CD4-positive, CD25-positive, alpha-beta regulatory T cell (primary cell): ENCODE results near the gene SNX8. TPM values are rescaled to one million over a fixed set of nuclear protein-coding genes. Genes with fewer than 3 reads are reported as not detected.

Experiments used
- ATAC-seq, 2 donors: fragments of 150-1000 bp; cut with Tn5 transposase; one replicate each; pipeline ENCODE4 v1.10.0; 2021; ENCODE audit warnings: low read depth in 2 of 2, moderate number of reproducible peaks in 2 of 2, moderate library complexity in 1 of 2
- DNase-seq, 3 donors: peaks; one replicate each; pipeline versions ENCODE4 v3.0.0 to v3.0.0-alpha.2; 2012 to 2022; ENCODE audit warnings: mixed read lengths in 1 of 3
- H3K27ac ChIP-seq: one replicate; pipeline ENCODE4 v1.7.0; 2013; ENCODE audit warnings: mild to moderate bottlenecking, low read length; ENCODE audit not compliant: insufficient read depth, poor library complexity, severe bottlenecking
- H3K27me3 ChIP-seq: one replicate; pipeline ENCODE4 v1.7.0; 2013; ENCODE audit warnings: low read length; ENCODE audit not compliant: control insufficient read depth, insufficient read depth
- H3K36me3 ChIP-seq: one replicate; pipeline ENCODE4 v1.7.0; 2013; ENCODE audit warnings: mild to moderate bottlenecking, low read length, moderate library complexity; ENCODE audit not compliant: control insufficient read depth, insufficient read depth
- H3K4me1 ChIP-seq: 2 replicates; pipeline ENCODE4 v1.7.0; 2013; ENCODE audit warnings: mild to moderate bottlenecking, low read length; ENCODE audit not compliant: insufficient read depth, control insufficient read depth, poor library complexity, severe bottlenecking
- H3K4me3 ChIP-seq: one replicate; pipeline ENCODE4 v1.7.0; 2013; ENCODE audit warnings: low read depth, mild to moderate bottlenecking, low read length, moderate library complexity
- H3K9me3 ChIP-seq, 2 experiments: 1 replicate in 1 of 2; 2 replicates in 1 of 2; pipeline ENCODE4 v1.7.0; 2013; ENCODE audit warnings: low read length in 2 of 2, mild to moderate bottlenecking in 1 of 2, moderate library complexity in 1 of 2; ENCODE audit not compliant: control insufficient read depth in 2 of 2
- H3K27ac Mint-ChIP-seq, 3 donors: one replicate each; pipeline ENCODE4 v1.8.0; 2020 to 2022; ENCODE audit warnings: mild to moderate bottlenecking in 3 of 3, mixed read lengths in 3 of 3, moderate library complexity in 2 of 3
- H3K27me3 Mint-ChIP-seq: one replicate; pipeline ENCODE4 v1.8.0; 2022; ENCODE audit warnings: mild to moderate bottlenecking, mixed read lengths
- H3K36me3 Mint-ChIP-seq: one replicate; pipeline ENCODE4 v1.8.0; 2020; ENCODE audit warnings: mixed read lengths
- H3K4me1 Mint-ChIP-seq, 4 donors: one replicate each; pipeline ENCODE4 v1.8.0; 2020 to 2022; ENCODE audit warnings: mixed read lengths in 4 of 4, mild to moderate bottlenecking in 1 of 4
- H3K4me3 Mint-ChIP-seq, 4 donors: one replicate each; pipeline ENCODE4 v1.8.0; 2020 to 2022; ENCODE audit warnings: mild to moderate bottlenecking in 4 of 4, mixed read lengths in 4 of 4, moderate library complexity in 3 of 4
- H3K9me3 Mint-ChIP-seq, 7 donors: one replicate each; pipeline ENCODE4 v1.8.0; 2020 to 2022; ENCODE audit warnings: mixed read lengths in 7 of 7, mild to moderate bottlenecking in 3 of 7, moderate library complexity in 2 of 7
- polyA plus RNA-seq, 4 donors: library from polyadenylated mRNA; unstranded; fragments of 300-500 nt; fragmentation: Illumina TruSeq; gene quantifications; one replicate each; pipeline ENCODE4 v1.2.3, GENCODE V29; 2021
- total RNA-seq: library from RNA; stranded (reverse); gene quantifications from one replicate; pipeline ENCODE4 v1.2.3, GENCODE V29; 2022

Gene SNX8
- total and polyA plus RNA-seq, 5 donors from 2014 or later: 5.7 to 14.5 (median 9.5) TPM

DNA sequence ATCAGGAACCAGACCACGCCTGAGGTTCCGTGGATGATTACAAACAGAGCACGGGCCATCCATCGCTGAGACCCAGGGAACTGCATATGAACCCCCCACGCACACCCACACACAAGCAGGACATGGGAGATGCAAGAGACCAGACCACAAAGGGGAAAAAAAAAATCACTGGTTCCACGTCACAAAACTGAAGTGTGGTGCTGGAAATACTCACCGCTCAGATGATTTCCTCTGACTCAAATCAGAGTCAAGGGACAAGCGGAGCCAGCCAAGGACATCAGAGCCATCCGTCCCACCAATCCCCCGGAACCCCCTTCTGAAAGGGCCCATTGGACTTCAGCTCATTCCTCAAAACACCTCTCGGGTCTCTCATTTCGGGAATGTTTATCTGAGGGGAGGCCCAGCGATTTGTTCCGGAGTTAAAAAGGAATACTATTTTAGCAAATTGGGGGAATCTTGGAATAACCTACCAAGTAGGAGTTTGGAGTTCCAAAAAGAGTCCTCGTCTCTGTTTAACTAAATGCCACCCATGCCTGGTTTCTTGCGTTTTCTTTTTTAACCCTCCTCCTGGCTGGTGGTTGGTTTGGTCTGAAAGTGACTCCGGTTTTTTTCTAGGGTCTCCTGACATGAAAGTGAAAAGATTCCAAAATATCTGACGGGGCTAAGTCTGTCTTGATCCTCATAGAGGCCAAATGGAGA lies 15.0 kb downstream of the SNX8 start:
- peaks cover 5 to 15% (median 8%) of the 10 kb centered on the region in 4 donors for H3K4me1 Mint-ChIP-seq
- H3K27me3 Mint-ChIP-seq: no peaks in the 10 kb centered on the region
- ATAC-seq (no peak), DNase-seq (peak in 1 of 3 donors; percentile 21)
- no peaks in the 10 kb centered on the region for H3K9me3 ChIP-seq
- peaks cover 4% of the 10 kb centered on the region for H3K36me3 Mint-ChIP-seq
- no peak overlapping the region for H3K27ac ChIP-seq
- no peaks in the 10 kb centered on the region for H3K9me3 Mint-ChIP-seq
- peak overlapping the region in 2 of 3 donors; percentile 42 to 55 for H3K27ac Mint-ChIP-seq
- no peaks in the 10 kb centered on the region for H3K36me3 ChIP-seq
- H3K4me3 Mint-ChIP-seq: no peak overlapping the region
- H3K4me1 ChIP-seq: peaks cover 4% of the 10 kb centered on the region
- no peaks in the 10 kb centered on the region for H3K27me3 ChIP-seq
- no peak overlapping the region for H3K4me3 ChIP-seq

DNA sequence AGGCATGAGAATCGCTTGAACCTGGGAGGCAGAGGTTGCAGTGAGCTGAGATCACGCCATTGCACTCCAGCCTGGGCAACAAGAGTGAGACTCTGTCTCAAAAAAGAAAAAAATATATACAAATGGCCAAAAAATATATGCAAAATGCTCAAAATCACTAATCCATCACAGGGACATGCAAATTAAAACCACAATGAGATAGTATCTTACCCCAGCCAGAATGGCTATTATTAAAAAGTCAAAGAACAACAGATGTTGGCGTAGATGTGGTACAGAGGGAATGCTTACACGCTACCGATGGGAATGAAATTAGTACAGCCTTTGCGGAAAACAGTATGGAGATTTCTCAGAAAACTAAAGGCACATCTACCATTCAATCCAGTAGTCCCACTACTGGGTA lies 17.4 kb downstream of the SNX8 start:
- Mint-ChIP-seq H3K27ac (no peak overlapping the region), H3K9me3 (no peaks in the 10 kb centered on the region), H3K4me1 (peaks cover 5 to 15% (median 8%) of the 10 kb centered on the region in 4 donors), H3K27me3 (no peaks in the 10 kb centered on the region), H3K4me3 (no peak overlapping the region), H3K36me3 (peaks cover 4% of the 10 kb centered on the region)
- no peak overlapping the region for H3K4me3 ChIP-seq
- no peaks in the 10 kb centered on the region for H3K36me3 ChIP-seq
- H3K9me3 ChIP-seq: no peaks in the 10 kb centered on the region
- no peaks in the 10 kb centered on the region for H3K27me3 ChIP-seq
- peaks cover 4% of the 10 kb centered on the region for H3K4me1 ChIP-seq
- no peak overlapping the region for H3K27ac ChIP-seq
- DNase-seq: no peak
- ATAC-seq: no peak

DNA sequence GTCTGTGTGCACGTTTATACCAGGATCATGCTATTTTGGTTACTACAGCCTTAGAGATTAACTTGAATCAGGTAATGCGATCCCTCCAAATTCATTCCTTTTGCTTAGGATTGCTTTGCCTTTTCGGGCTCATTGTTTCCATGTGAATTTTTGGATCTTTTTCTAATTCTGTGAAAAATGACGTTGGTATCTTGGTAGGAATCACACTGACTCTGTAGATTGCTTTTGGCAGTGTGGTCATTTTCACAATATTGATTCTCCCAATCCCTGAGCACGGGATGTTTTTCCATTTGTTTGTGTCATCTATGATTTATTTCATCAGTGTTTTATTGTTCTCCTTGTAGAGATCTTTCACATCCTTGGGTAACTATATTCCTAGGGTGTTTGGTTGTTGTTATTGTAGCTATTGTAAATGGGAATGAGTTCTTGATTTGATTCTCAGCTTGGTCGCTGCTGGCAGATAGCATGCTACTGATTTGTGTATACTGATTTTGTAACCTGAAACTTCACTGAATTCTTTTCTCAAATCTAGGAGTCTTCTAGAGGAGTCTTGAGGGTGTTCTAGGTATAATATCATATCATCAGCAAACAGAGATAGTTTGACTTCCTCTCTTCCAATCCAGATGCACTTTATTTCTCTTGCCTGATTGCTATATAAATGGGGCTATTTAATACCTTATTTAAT lies 18.2 kb downstream of the SNX8 start:
- peaks cover 4% of the 10 kb centered on the region for H3K36me3 Mint-ChIP-seq
- H3K9me3 ChIP-seq: no peaks in the 10 kb centered on the region
- no peaks in the 10 kb centered on the region for H3K27me3 ChIP-seq
- peaks cover 4% of the 10 kb centered on the region for H3K4me1 ChIP-seq
- H3K9me3 Mint-ChIP-seq: no peaks in the 10 kb centered on the region
- H3K4me1 Mint-ChIP-seq: peaks cover 8 to 11% (median 9%) of the 10 kb centered on the region in 4 donors
- H3K4me3 ChIP-seq: no peak overlapping the region
- H3K27me3 Mint-ChIP-seq: no peaks in the 10 kb centered on the region
- no peaks in the 10 kb centered on the region for H3K36me3 ChIP-seq
- peak overlapping the region in 1 of 3 donors; percentile 82 for H3K27ac Mint-ChIP-seq
- ATAC-seq: no peak
- no peak overlapping the region for H3K4me3 Mint-ChIP-seq
- no peak for DNase-seq
- H3K27ac ChIP-seq: no peak overlapping the region

DNA sequence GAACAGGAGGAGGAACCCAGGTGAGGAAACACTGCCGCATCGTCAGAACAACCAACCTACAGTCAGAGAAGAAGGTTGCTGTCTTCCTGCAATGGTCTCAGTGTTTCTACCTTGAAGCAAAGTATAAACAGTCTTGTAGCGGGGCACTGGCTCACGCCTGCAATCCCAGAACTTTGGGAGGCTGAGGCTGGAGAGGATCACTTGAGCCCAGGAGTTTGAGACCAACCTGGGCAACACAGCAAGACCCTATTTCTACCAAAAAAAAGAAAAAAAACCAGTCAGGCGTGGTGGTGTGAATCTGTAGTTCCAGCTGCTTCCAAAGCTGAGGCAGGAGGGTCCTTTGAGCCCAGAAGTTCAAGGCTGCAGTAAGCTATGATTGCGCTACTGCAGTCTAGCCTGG lies 23.4 kb downstream of the SNX8 start:
- Histone ChIP-seq H3K4me1 (no peaks in the 10 kb centered on the region), H3K36me3 (no peaks in the 10 kb centered on the region), H3K27me3 (no peaks in the 10 kb centered on the region), H3K9me3 (no peaks in the 10 kb centered on the region), H3K4me3 (no peak overlapping the region), H3K27ac (no peak overlapping the region)
- H3K4me3 Mint-ChIP-seq: no peak overlapping the region
- H3K9me3 Mint-ChIP-seq: no peaks in the 10 kb centered on the region
- H3K27me3 Mint-ChIP-seq: no peaks in the 10 kb centered on the region
- H3K27ac Mint-ChIP-seq: no peak overlapping the region
- DNase-seq (no peak), ATAC-seq (no peak)
- peaks cover 0 to 5% (median under 1%) of the 10 kb centered on the region in 4 donors for H3K4me1 Mint-ChIP-seq
- peaks cover 5% of the 10 kb centered on the region for H3K36me3 Mint-ChIP-seq

DNA sequence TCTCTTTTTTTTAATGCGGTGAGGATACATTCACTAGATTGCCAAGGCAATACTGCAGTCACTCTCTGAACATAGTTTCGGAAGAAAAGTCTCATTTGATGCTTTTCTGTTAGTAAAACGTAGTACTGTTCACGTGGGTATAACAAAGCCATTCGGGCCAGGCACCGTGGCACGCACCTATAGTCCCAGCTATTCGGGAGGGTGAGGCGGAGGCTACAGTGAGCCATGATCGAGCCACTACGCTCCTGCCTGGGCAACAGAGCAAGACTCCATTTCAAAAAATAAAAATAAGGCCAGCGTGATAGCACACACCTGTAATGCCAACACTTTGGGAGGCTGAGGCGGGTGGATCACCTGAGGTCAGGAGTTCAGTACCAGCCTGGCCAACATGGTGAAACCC lies 24.6 kb downstream of the SNX8 start:
- no peaks in the 10 kb centered on the region for H3K36me3 ChIP-seq
- no peak overlapping the region for H3K27ac ChIP-seq
- H3K27ac Mint-ChIP-seq: no peak overlapping the region
- no peaks in the 10 kb centered on the region for H3K9me3 ChIP-seq
- DNase-seq (no peak), ATAC-seq (no peak)
- no peaks in the 10 kb centered on the region for H3K27me3 ChIP-seq
- no peaks in the 10 kb centered on the region for H3K27me3 Mint-ChIP-seq
- H3K4me1 ChIP-seq: no peaks in the 10 kb centered on the region
- H3K4me3 Mint-ChIP-seq: no peak overlapping the region
- H3K9me3 Mint-ChIP-seq: no peaks in the 10 kb centered on the region
- no peak overlapping the region for H3K4me3 ChIP-seq
- H3K36me3 Mint-ChIP-seq: peaks cover 5% of the 10 kb centered on the region
- peaks cover 0 to 5% (median under 1%) of the 10 kb centered on the region in 4 donors for H3K4me1 Mint-ChIP-seq

DNA sequence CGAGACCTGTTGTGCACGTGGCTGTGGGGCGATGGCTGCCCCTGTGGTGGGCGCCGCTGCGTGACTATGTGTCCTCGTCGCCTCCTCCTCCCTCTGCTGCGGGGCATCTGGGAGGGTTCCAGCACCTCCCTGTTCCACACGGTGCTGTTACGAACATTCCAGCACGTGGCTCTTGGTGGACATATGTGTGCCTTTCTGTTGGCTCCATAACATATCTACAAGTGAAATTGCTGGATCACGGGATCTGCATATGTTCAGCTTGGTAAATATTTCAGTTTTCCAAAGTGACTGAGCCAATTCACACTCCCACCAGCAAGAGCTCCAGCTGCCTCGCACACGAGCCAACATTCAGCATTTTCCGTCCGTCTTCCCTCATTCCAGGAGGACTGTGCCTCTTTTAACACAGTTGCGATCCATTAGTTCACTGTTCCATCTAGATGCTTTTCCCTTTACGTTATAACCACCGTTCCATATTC lies 25.1 kb downstream of the SNX8 start:
- Histone ChIP-seq H3K27ac (no peak overlapping the region), H3K4me1 (no peaks in the 10 kb centered on the region), H3K36me3 (no peaks in the 10 kb centered on the region), H3K27me3 (no peaks in the 10 kb centered on the region), H3K4me3 (no peak overlapping the region), H3K9me3 (no peaks in the 10 kb centered on the region)
- Mint-ChIP-seq H3K27ac (peak overlapping the region in 1 of 3 donors; percentile 46), H3K27me3 (no peaks in the 10 kb centered on the region), H3K4me1 (peaks cover 0 to 5% (median under 1%) of the 10 kb centered on the region in 4 donors), H3K36me3 (peaks cover 5% of the 10 kb centered on the region), H3K4me3 (no peak overlapping the region), H3K9me3 (no peaks in the 10 kb centered on the region)
- DNase-seq (no peak), ATAC-seq (no peak)

DNA sequence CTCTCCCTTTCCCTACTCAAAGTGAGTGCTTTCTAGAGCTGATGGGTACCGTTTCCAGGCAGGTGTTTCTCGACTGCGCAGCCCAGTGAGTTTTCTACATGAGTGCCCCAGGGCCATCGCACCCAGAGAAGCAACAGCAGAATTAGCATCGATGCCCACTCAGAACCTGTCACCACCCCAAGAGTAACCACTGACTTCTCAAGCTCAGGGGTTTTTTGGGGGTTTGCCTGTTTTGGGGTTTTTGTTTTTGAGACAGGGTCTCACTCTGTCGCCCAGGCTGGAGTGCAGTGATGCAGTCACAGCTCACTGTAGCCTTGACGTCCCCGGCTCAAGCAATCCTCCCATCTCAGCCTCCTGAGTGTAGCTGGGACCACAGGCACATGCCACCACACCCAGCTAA lies 25.7 kb downstream of the SNX8 start:
- ATAC-seq: no peak
- Histone ChIP-seq H3K4me1 (no peaks in the 10 kb centered on the region), H3K36me3 (no peaks in the 10 kb centered on the region), H3K27ac (no peak overlapping the region), H3K27me3 (no peaks in the 10 kb centered on the region), H3K4me3 (no peak overlapping the region), H3K9me3 (no peaks in the 10 kb centered on the region)
- no peak for DNase-seq
- H3K9me3 Mint-ChIP-seq: no peaks in the 10 kb centered on the region
- H3K4me1 Mint-ChIP-seq: peaks cover 0 to 5% (median under 1%) of the 10 kb centered on the region in 4 donors
- H3K27ac Mint-ChIP-seq: peak overlapping the region in 1 of 3 donors; percentile 67
- H3K36me3 Mint-ChIP-seq: peaks cover 5% of the 10 kb centered on the region
- no peak overlapping the region for H3K4me3 Mint-ChIP-seq
- H3K27me3 Mint-ChIP-seq: no peaks in the 10 kb centered on the region
